K562 (cell line): Measurements from ENCODE around the gene LRRC49. TPM values are rescaled to one million over a fixed set of nuclear protein-coding genes. Genes with fewer than 3 reads are reported as not detected.

Experiments used
- ATAC-seq: fragments of 200-7000 bp; cut with Tn5 transposase; 3 replicates; pipeline ENCODE4 v1.9.1; 2020; ENCODE audit warnings: moderate library complexity
- BruUV-seq: library from RNA; stranded (reverse); fragments of 400-500 nt; replicated peaks from 2 replicates; lab custom pipeline; 2021; lab: Mats Ljungman, UMichigan
- CTCF ChIA-PET: fragments of 300-600 bp; formaldehyde crosslinking; extraction: SDS; loops from one replicate; lab custom pipeline; 2021; ENCODE audit warnings: low intra/inter-chr PET ratio; lab: Yijun Ruan, JAX
- POLR2A ChIA-PET: fragments of 300-600, 350-650 bp; sonication (Branson Sonifier 250); formaldehyde crosslinking; extraction: SDS; loops from one replicate; lab custom pipeline; 2021; ENCODE audit warnings: antibody characterized with exemption, inconsistent platforms; lab: Yijun Ruan, JAX
- DNase-seq, 4 experiments: peaks; one replicate each; pipeline versions ENCODE4 v3.0.0 to v3.0.0-alpha.2; 2011 to 2018; ENCODE audit warnings: low spot score in 3 of 4, mixed read lengths in 3 of 4; ENCODE audit errors: extremely low read depth in 1 of 4
- FAIRE-seq: peaks from 2 replicates; lab custom pipeline; 2011; peaks lifted over from hg19 to GRCh38; lab: Jason Lieb, UNC
- H2AFZ ChIP-seq: 2 replicates; pipeline ENCODE4 v1.6.0; 2011; ENCODE audit warnings: low read depth, low read length, control low read depth, inconsistent platforms
- H3K27ac ChIP-seq: fragments of 200-600 bp; 3 replicates; pipeline ENCODE4 v1.8.0; 2011; ENCODE audit warnings: low read depth, mild to moderate bottlenecking, control low read depth, inconsistent platforms, low read length, moderate library complexity, mixed read lengths; ENCODE audit errors: extremely low read depth
- H3K27me3 ChIP-seq, 2 experiments: fragments of 300-600 bp in 1 of 2; 2 replicates in 1 of 2; 3 replicates in 1 of 2; pipeline versions ENCODE4 v1.6.0 to v1.8.0; 2011; ENCODE audit warnings: inconsistent platforms in 2 of 2, low read length in 2 of 2, mild to moderate bottlenecking in 1 of 2, mixed read lengths in 1 of 2, moderate library complexity in 1 of 2; ENCODE audit not compliant: control insufficient read depth in 2 of 2, insufficient read depth in 2 of 2
- H3K36me3 ChIP-seq: fragments of 300-600 bp; 3 replicates; pipeline ENCODE4 v1.8.0; 2011; ENCODE audit warnings: mild to moderate bottlenecking, low read length, inconsistent platforms; ENCODE audit not compliant: control insufficient read depth, insufficient read depth
- H3K4me1 ChIP-seq, 2 experiments: fragments of 200-600 bp in 1 of 2; replicated peaks in 1 of 2; 2 replicates in 1 of 2; 3 replicates in 1 of 2; pipeline versions ENCODE4 v1.5.1 to v1.8.0; 2011; ENCODE audit warnings: inconsistent platforms in 2 of 2, low read length in 2 of 2, mild to moderate bottlenecking in 1 of 2, mixed read lengths in 1 of 2, moderate library complexity in 1 of 2; ENCODE audit not compliant: control insufficient read depth in 2 of 2, insufficient read depth in 2 of 2
- H3K4me2 ChIP-seq: 2 replicates; pipeline ENCODE4 v1.6.1; 2011; ENCODE audit warnings: low read length, control low read depth, inconsistent platforms, mixed read lengths; ENCODE audit not compliant: insufficient read depth
- H3K4me3 ChIP-seq: fragments of 200-600 bp; sonication (generic), shearing (Covaris generic); 2 replicates; pipeline ENCODE4 v1.5.1; 2016; ENCODE audit warnings: control low read depth, inconsistent platforms
- H3K79me2 ChIP-seq: fragments of 200-600 bp; 3 replicates; pipeline ENCODE4 v1.8.0; 2011; ENCODE audit warnings: low read length, inconsistent platforms; ENCODE audit not compliant: control insufficient read depth, insufficient read depth
- H3K9ac ChIP-seq, 2 experiments: 2 replicates each; pipeline versions ENCODE4 v1.6.0 to v1.6.1; 2011; ENCODE audit warnings: low read depth in 2 of 2, low read length in 2 of 2, control low read depth in 1 of 2, inconsistent platforms in 1 of 2, mild to moderate bottlenecking in 1 of 2, mixed read lengths in 1 of 2; ENCODE audit not compliant: insufficient read depth in 1 of 2
- H3K9me1 ChIP-seq: one replicate; pipeline ENCODE4 v1.6.0; 2011; ENCODE audit warnings: inconsistent platforms, mild to moderate bottlenecking, low read length, moderate library complexity; ENCODE audit not compliant: control insufficient read depth, insufficient read depth
- H3K9me3 ChIP-seq: replicated peaks from 2 replicates; pipeline ENCODE4 v1.5.1; 2011; ENCODE audit warnings: low read depth, low read length, inconsistent platforms; ENCODE audit not compliant: control insufficient read depth, insufficient read depth
- H4K20me1 ChIP-seq: replicated peaks from 2 replicates; pipeline ENCODE4 v1.6.1; 2011; ENCODE audit warnings: low read length, inconsistent platforms, mixed read lengths; ENCODE audit not compliant: control insufficient read depth, insufficient read depth
- ARID2 ChIP-seq: fragments of 450-650 bp; IDR thresholded peaks from 2 replicates; pipeline ENCODE4 v1.6.1; 2017; ENCODE audit warnings: antibody characterized with exemption, mild to moderate bottlenecking
- ELF1 ChIP-seq: fragments of 200-800 bp; sonication (Bioruptor generic); IDR thresholded peaks from 2 replicates; pipeline ENCODE4 v1.6.1; 2016; ENCODE audit warnings: missing genetic modification characterization, missing compliant biosample characterization
- ESRRB ChIP-seq: fragments of 250-450 bp; sonication (Bioruptor Pico); IDR thresholded peaks from 2 replicates; pipeline ENCODE4 v1.5.0; 2020; ENCODE audit warnings: mild to moderate bottlenecking, moderate library complexity, borderline replicate concordance
- EZH2 ChIP-seq: IDR thresholded peaks from 2 replicates; pipeline ENCODE4 v1.6.1; 2012; ENCODE audit warnings: low read depth, mild to moderate bottlenecking, inconsistent platforms, low read length, borderline replicate concordance
- MIER1 ChIP-seq: fragments of 450-650 bp; IDR thresholded peaks from 2 replicates; pipeline ENCODE4 v1.6.1; 2016; ENCODE audit warnings: antibody characterized with exemption, mild to moderate bottlenecking, low read depth
- PML ChIP-seq: IDR thresholded peaks from 2 replicates; pipeline ENCODE4 v1.6.1; 2012; ENCODE audit warnings: low read length, inconsistent platforms
- PURB ChIP-seq: sonication (generic); formaldehyde crosslinking; IDR thresholded peaks from 2 replicates; pipeline ENCODE4 v1.9.0; 2021; ENCODE audit warnings: low read depth, mild to moderate bottlenecking, missing genetic modification reagents
- SMAD3 ChIP-seq: fragments of 450-650 bp; formaldehyde crosslinking; conservative IDR thresholded peaks from 2 replicates; pipeline ENCODE4 v1.4.0; 2020; ENCODE audit warnings: mild to moderate bottlenecking
- SPI1 ChIP-seq: IDR thresholded peaks from 2 replicates; pipeline ENCODE4 v1.6.1; 2011; ENCODE audit warnings: low read depth, low read length, control low read depth, borderline replicate concordance
- TBP ChIP-seq: optimal IDR thresholded peaks from 2 replicates; pipeline ENCODE3; 2011; ENCODE audit warnings: low read depth, low read length, improper control_type of control experiment
- TEAD2 ChIP-seq: fragments of 450-650 bp; IDR thresholded peaks from 2 replicates; pipeline ENCODE4 v1.6.1; 2016; ENCODE audit warnings: missing genetic modification characterization, control low read depth, missing compliant biosample characterization
- U2AF2 ChIP-seq: fragments of 200-400 bp; formaldehyde crosslinking; optimal IDR thresholded peaks from 2 replicates; pipeline ENCODE3; 2017; ENCODE audit warnings: low read depth, mild to moderate bottlenecking, low read length
- XRCC3 ChIP-seq: fragments of 450-650 bp; IDR thresholded peaks from 2 replicates; pipeline ENCODE4 v1.6.1; 2017; ENCODE audit warnings: mild to moderate bottlenecking, moderate library complexity
- ZNF23 ChIP-seq: fragments of 250-450 bp; sonication (Bioruptor Pico); IDR thresholded peaks from 2 replicates; pipeline ENCODE4 v1.4.0; 2020; ENCODE audit warnings: mild to moderate bottlenecking
- ZNF3 ChIP-seq: fragments of 250-450 bp; sonication (Bioruptor Pico); IDR thresholded peaks from 2 replicates; pipeline ENCODE4 v1.5.0; 2021; ENCODE audit warnings: mild to moderate bottlenecking, moderate library complexity
- WGBS: fragments of 100-300 bp; shearing (Covaris generic); methylation state at CpG from one replicate; pipeline ENCODE4 v1.1.6; 2016; ENCODE audit warnings: low coverage, mixed read lengths; ENCODE audit not compliant: insufficient coverage; ENCODE audit errors: missing lambda C conversion rate; 5-methylcytosine and 5-hydroxymethylcytosine counted together
- in situ Hi-C: fragments of 300-500 bp; cut with MboI; formaldehyde crosslinking; loops from 4 replicates; pipeline ENCODE4 v1.15.0; 2018; ENCODE audit warnings: inconsistent platforms, mixed read lengths
- intact Hi-C: fragments of 100-400 bp; cut with micrococcal nuclease; formaldehyde crosslinking; loops from 2 replicates; pipeline ENCODE4 v1.14.2; 2022
- polyA plus RNA-seq, 8 experiments: library from polyadenylated mRNA; depleted of rRNA in 4 of 8; stranded (reverse) in 5 of 8; unstranded in 3 of 8; fragments of >200 nt; fragmentation: Nextera tagmentation in 2 of 8; fragmentation: Illumina TruSeq in 1 of 8; extraction: Ambion mirVana in 2 of 8; extraction: Trizol in 1 of 8; gene quantifications; 2 replicates each; pipeline versions ENCODE4 v1.2.1 to v1.2.3, GENCODE V29; 2011 to 2014; ENCODE audit warnings: inconsistent platforms in 1 of 8, missing spikeins in 1 of 8
- total RNA-seq, 7 experiments: library from RNA; depleted of rRNA in 6 of 7; stranded (reverse); fragments of >200 nt in 6 of 7; fragmentation: Illumina TruSeq in 2 of 7; extraction: Trizol in 2 of 7; gene quantifications; 2 replicates each; pipeline versions ENCODE4 v1.2.1 to v1.2.3, GENCODE V29; 2011 to 2021; ENCODE audit warnings: low replicate concordance in 1 of 7

Gene LRRC49
- total and polyA plus RNA-seq, 9 of the 15 experiments (the other 6 are each of a cell fraction or from before 2014, with no cell fraction given): 0.32 TPM; not detected in 8

GRCh38 chr15:70853318-70853972, 39.2 kb upstream of the LRRC49 start:
- no peaks in the 10 kb centered on the region for H3K9me1 ChIP-seq
- H3K9ac ChIP-seq: no peak overlapping the region
- no peak for TF ChIP-seq SPI1
- no peak for TF ChIP-seq PML
- TF ChIP-seq PURB (CRISPR knock-in tag): no peak
- no peak for TF ChIP-seq ZNF3 (CRISPR knock-in tag)
- TF ChIP-seq ARID2: no peak
- no peak for TF ChIP-seq MIER1
- TF ChIP-seq EZH2: no peak
- no peak for TF ChIP-seq U2AF2
- no peak for TF ChIP-seq SMAD3 (CRISPR knock-in tag)
- TF ChIP-seq TBP: no peak
- TF ChIP-seq TEAD2 (tag): no peak
- no peak for TF ChIP-seq XRCC3
- TF ChIP-seq ZNF23 (CRISPR knock-in tag): no peak
- no peak for TF ChIP-seq ESRRB (CRISPR knock-in tag)
- no peak for TF ChIP-seq ELF1
- ATAC-seq (no peak; the same call in 2 of the 3 replicates), DNase-seq (no peak), FAIRE-seq (no peak)
- in situ Hi-C loops: no loop called here
- whole genome bisulfite sequencing: 21% methylated on average over 11 of the region's 54 CpGs
- H2AFZ ChIP-seq: no peak overlapping the region
- no peak overlapping the region for H3K27ac ChIP-seq
- no peaks in the 10 kb centered on the region; a peak in 1 of 5 replicates for H3K4me1 ChIP-seq
- no peaks in the 10 kb centered on the region for H4K20me1 ChIP-seq
- H3K4me3 ChIP-seq: no peak overlapping the region
- H3K4me2 ChIP-seq: no peak overlapping the region
- ChIA-PET CTCF (no interaction called here), POLR2A (no interaction called here)
- no peaks in the 10 kb centered on the region for H3K36me3 ChIP-seq
- H3K27me3 ChIP-seq: peaks cover 2 to 8% of the 10 kb centered on the region in 2 experiments; a peak in 3 of 5 replicates
- no peaks in the 10 kb centered on the region for H3K79me2 ChIP-seq
- no TSS peak for BruUV-seq
- intact Hi-C loops: no loop called here
- H3K9me3 ChIP-seq: no peaks in the 10 kb centered on the region
